Heart left ventricle (tissue), 16 donors: ENCODE data around the gene CDHR3. TPM values are rescaled to one million over a fixed set of nuclear protein-coding genes. Genes with fewer than 3 reads are reported as not detected.

ENCODE experiments used
- ATAC-seq, 4 donors: fragments of 200-7000 bp; cut with Tn5 transposase; one replicate each; pipeline ENCODE4 v1.9.1; 2020 to 2022; ENCODE audit warnings: moderate library complexity in 4 of 4, mild to moderate bottlenecking in 3 of 4, moderate number of reproducible peaks in 1 of 4
- DNase-seq, 5 donors: peaks; one replicate each; pipeline ENCODE4 v3.0.0-alpha.2; 2020
- H3K27ac ChIP-seq, 12 donors: fragments of 200-600 bp; sonication (generic) in 4 of 12; one replicate each; pipeline versions ENCODE4 v1.5.0 to v1.8.0; 2016 to 2022; ENCODE audit warnings: mild to moderate bottlenecking in 2 of 12
- H3K27me3 ChIP-seq, 9 donors: fragments of 200-600 bp; sonication (generic) in 2 of 9; one replicate each; pipeline versions ENCODE4 v1.5.1 to v1.8.0; 2016 to 2022; ENCODE audit warnings: mild to moderate bottlenecking in 3 of 9
- H3K36me3 ChIP-seq, 9 donors: fragments of 200-600 bp; sonication (generic) in 2 of 9; one replicate each; pipeline versions ENCODE4 v1.5.0 to v1.8.0; 2018 to 2022; ENCODE audit warnings: mild to moderate bottlenecking in 2 of 9
- H3K4me1 ChIP-seq, 12 donors: fragments of 200-600 bp; sonication (generic) in 4 of 12; one replicate each; pipeline versions ENCODE4 v1.5.0 to v1.8.0; 2016 to 2022; ENCODE audit warnings: mild to moderate bottlenecking in 3 of 12
- H3K4me3 ChIP-seq, 12 donors: fragments of 200-600 bp; sonication (generic) in 4 of 12; one replicate each; pipeline versions ENCODE4 v1.5.0 to v1.8.0; 2017 to 2022; ENCODE audit warnings: mild to moderate bottlenecking in 9 of 12, moderate library complexity in 4 of 12
- H3K9me3 ChIP-seq, 12 donors: fragments of 200-600 bp; sonication (generic) in 4 of 12; one replicate each; pipeline versions ENCODE4 v1.5.0 to v1.8.0; 2016 to 2022; ENCODE audit warnings: mild to moderate bottlenecking in 1 of 12
- POLR2A ChIP-seq, 2 donors: fragments of 450-650 bp; IDR thresholded peaks; one replicate each; pipeline ENCODE4 v1.6.1; 2017; ENCODE audit warnings: antibody characterized with exemption in 2 of 2, mild to moderate bottlenecking in 2 of 2, moderate library complexity in 2 of 2
- WGBS, 4 donors: extraction: QIAGEN DNeasy Blood & Tissue Kit in 2 of 4; methylation state at CpG; one replicate each; pipeline versions ENCODE4 v1.1.5 to v1.1.7; 2013 to 2018; 5-methylcytosine and 5-hydroxymethylcytosine counted together
- intact Hi-C, 10 donors: fragments of 100-400 bp; cut with DNase I; formaldehyde crosslinking; loops; one replicate each; pipeline versions ENCODE4 v1.11.1 to v1.14.2; 2022
- polyA plus RNA-seq, 2 donors: library from polyadenylated mRNA; stranded (reverse); fragments of 200-250 nt; gene quantifications; one replicate each; pipeline ENCODE4 v1.2.3, GENCODE V29; 2013
- total RNA-seq, 9 donors: library from RNA; depleted of rRNA in 2 of 9; stranded (reverse); fragments of >200 nt in 2 of 9; fragmentation: NEBNext Ultra II Directional in 3 of 9; extraction: Animal tissue kit (Norgen Biotek cat#: 25700) in 3 of 9; gene quantifications; one replicate each; pipeline versions ENCODE4 v1.1.0 to v1.2.4, GENCODE V29; 2016 to 2023
- TF ChIP-seq, protein P1 (sequence below), 12 donors: fragments of 200-600 bp; sonication (generic) in 4 of 12; IDR thresholded peaks; one replicate each; pipeline versions ENCODE4 v1.5.0 to v1.8.0; 2018 to 2022; ENCODE audit warnings: antibody characterized with exemption in 12 of 12, mild to moderate bottlenecking in 5 of 12
- donor health status: ischemic (EF 13 %, LVEDD 7.1; RV severe dilation, severe dysfunction).
- donor health status: healthy with polysubstance abuse.
- donor health status: DM: no; HTN: yes; CAD: no.
- donor health status: DM: no; HTN: no; CAD: no.
- donor health status: ischemic (EF 25% LVEDD 6.9; RV normal size, moderate dysfunction).
- donor health status: ischemic (EF 25% LVEDD 5.7; RV mildly dilated, moderate dysfunction).
- donor health status: healthy.
- donor health status: DM: yes; HTN: yes; CAD: no.
- donor health status: ischemic (EF 35%, LVEDD 5.7; RV mildly dilated, moderate dysfunction).
- donor health status: nonischemic (EF 11% LVEDD 7.7; RV severe dilation, severe dysfunction).
- donor health status: DM: yes; HTN: yes; CAD: no.
- donor health status: PGD.
- donor health status: ischemic (EF 29% LVEDD 5.4; RV normal size, mild dysfunction).
- donor health status: nonischemic (EF 23%, LVEDD 6.1; RV moderate dilation, normal function).

The CDHR3 gene
- total and polyA plus RNA-seq, 11 donors, result 0.60 to 6.1 (median 1.4) TPM

DNA sequence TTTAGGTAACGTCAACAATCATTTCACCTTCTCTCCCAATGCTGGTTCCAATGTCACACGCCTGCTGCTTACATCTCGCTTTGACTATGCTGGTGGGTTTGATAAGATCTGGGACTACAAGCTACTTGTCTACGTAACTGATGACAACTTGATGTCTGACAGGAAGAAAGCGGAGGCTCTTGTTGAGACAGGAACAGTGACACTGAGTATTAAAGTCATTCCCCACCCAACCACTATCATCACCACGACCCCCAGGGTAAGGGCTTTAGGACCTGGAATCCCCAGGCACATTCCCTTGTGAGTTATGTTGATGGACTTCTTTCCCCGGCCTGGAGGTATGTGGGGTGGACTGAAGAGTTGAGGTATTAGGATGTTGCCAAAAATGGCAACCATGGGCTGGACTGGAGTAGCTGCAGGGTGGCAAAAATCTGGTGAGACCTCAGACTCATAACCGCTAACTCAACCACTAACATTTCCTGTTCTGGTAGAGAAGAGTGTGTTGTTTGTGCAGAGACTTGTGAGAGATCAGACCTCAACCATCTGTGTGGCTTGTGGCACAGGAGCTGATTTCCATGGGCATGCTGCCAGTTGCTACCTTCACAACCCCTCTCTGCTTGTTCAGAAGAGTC lies 59.2 kb downstream of the CDHR3 start:
- ATAC-seq (no peak), DNase-seq (no peak)
- H3K4me3 ChIP-seq, result no peak overlapping the region
- peaks cover 0 to 4% (median 0%) of the 10 kb centered on the region in 9 donors for H3K27me3 ChIP-seq
- peaks cover 0 to 14% (median 0%) of the 10 kb centered on the region in 12 donors for H3K4me1 ChIP-seq
- H3K36me3 ChIP-seq, result no peaks in the 10 kb centered on the region
- no peak overlapping the region for H3K27ac ChIP-seq
- intact Hi-C loops, result no loop called here
- TF ChIP-seq, protein P1, sequence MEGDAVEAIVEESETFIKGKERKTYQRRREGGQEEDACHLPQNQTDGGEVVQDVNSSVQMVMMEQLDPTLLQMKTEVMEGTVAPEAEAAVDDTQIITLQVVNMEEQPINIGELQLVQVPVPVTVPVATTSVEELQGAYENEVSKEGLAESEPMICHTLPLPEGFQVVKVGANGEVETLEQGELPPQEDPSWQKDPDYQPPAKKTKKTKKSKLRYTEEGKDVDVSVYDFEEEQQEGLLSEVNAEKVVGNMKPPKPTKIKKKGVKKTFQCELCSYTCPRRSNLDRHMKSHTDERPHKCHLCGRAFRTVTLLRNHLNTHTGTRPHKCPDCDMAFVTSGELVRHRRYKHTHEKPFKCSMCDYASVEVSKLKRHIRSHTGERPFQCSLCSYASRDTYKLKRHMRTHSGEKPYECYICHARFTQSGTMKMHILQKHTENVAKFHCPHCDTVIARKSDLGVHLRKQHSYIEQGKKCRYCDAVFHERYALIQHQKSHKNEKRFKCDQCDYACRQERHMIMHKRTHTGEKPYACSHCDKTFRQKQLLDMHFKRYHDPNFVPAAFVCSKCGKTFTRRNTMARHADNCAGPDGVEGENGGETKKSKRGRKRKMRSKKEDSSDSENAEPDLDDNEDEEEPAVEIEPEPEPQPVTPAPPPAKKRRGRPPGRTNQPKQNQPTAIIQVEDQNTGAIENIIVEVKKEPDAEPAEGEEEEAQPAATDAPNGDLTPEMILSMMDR (IDR thresholded peaks at IDR 0.05), result no peak
- TF ChIP-seq POLR2A (IDR thresholded peaks at IDR 0.05), result no peak
- 73 to 80% (median 77%) methylated on average over 7 to 8 of the region's 8 CpGs for WGBS, 4 donors
- H3K9me3 ChIP-seq, result no peaks in the 10 kb centered on the region

DNA sequence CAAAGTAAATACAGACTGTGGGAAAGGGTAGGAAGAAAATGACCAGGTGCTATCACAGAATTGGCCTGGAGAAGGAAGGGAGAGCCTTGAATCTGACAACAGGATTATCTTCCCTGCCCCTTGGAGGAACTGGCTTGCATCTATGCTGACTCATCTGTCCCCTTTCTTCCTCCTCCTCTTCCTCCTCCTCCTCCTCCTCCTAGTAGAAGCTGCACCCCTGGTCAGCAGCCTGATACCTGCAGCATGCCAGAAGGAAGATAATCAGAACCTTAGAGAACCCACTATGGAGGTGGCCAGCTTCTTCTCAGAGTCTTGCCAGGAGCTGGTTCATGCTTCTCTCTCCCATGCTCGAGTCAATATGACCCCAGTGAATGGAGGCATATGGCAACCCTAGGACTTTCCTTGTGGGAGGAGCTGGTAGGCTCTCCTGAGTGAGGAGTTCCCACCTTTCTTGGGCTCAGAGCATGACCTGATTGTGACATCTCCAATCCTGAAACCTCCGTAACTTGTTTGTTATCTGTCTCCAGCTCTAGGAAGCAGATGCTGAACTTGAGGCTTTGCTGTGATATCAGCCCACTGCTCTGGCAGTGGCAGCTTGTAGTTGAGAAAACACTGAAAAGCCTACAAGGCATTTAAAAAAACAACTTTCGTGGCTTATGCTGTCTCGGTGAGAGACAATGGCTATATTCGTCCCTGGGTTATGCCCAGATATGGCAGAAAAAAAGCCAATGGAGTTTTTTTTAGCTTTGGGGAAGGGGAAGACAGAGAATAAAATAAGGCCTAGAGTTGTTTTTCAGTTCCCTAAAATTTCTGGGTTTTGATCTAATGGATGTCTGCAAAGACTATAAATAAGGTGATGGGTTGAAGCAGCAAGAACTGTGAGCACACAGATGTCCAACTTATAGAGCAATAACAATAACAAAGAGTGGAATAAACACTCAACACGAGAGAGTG lies 60.6 kb downstream of the CDHR3 start:
- Histone ChIP-seq H3K27ac (no peak overlapping the region), H3K4me1 (peaks cover 0 to 14% (median 0%) of the 10 kb centered on the region in 12 donors), H3K4me3 (no peak overlapping the region), H3K36me3 (no peaks in the 10 kb centered on the region), H3K27me3 (peaks cover 0 to 4% (median 0%) of the 10 kb centered on the region in 9 donors), H3K9me3 (no peaks in the 10 kb centered on the region)
- 76 to 87% (median 82%) methylated on average over 6 of the region's 6 CpGs for WGBS, 4 donors
- intact Hi-C loops, result no loop called here
- TF ChIP-seq, protein P1 (IDR thresholded peaks at IDR 0.05), result no peak
- TF ChIP-seq POLR2A (IDR thresholded peaks at IDR 0.05), result no peak
- ATAC-seq, result no peak
- no peak for DNase-seq

- intact Hi-C loops, result no loop called here
- Histone ChIP-seq H3K4me1 (peaks cover 0 to 17% (median under 1%) of the 10 kb centered on the region in 12 donors), H3K27me3 (peaks cover 0 to 3% (median 0%) of the 10 kb centered on the region in 9 donors), H3K36me3 (no peaks in the 10 kb centered on the region), H3K27ac (no peak overlapping the region), H3K9me3 (no peaks in the 10 kb centered on the region), H3K4me3 (no peak overlapping the region)
- WGBS, 4 donors, result 71 to 82% (median 76%) methylated on average over 2 of the region's 2 CpGs
- ATAC-seq (no peak), DNase-seq (no peak)
- TF ChIP-seq, protein P1 (IDR thresholded peaks at IDR 0.05), result no peak
- TF ChIP-seq POLR2A (IDR thresholded peaks at IDR 0.05), result no peak
Observed at GRCh38 chr7:106026101-106026500, 63.0 kb downstream of the CDHR3 start.

DNA sequence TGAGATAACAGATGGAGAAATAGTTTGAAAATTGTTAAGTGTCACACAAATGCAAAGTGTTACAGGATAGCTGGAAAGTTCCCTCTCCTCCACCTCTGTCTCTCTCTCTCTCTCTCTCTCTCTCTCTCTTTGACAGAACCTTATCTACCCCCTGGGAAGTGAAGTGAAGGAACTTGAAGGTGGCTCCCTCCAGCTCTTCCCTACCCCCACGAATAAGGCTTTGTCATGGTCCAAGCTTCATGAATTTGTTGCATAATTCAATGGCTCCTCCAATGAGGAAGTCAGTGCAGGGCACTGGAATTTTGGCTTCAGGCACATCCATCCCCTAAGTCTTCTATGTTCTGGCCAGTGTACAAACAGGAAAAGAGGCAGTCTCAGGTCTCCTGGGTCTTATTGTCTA lies 66.4 kb downstream of the CDHR3 start:
- WGBS, 4 donors, result 38 to 50% (median 39%) methylated on average over 1 of the region's 1 CpG
- no peak for ATAC-seq
- intact Hi-C loops, result no loop called here
- Histone ChIP-seq H3K4me3 (no peak overlapping the region), H3K27me3 (peaks cover 0 to 4% (median 0%) of the 10 kb centered on the region in 9 donors), H3K4me1 (peaks cover 0 to 11% (median 6%) of the 10 kb centered on the region in 12 donors), H3K36me3 (no peaks in the 10 kb centered on the region), H3K9me3 (peaks cover 0 to 7% (median 0%) of the 10 kb centered on the region in 12 donors), H3K27ac (no peak overlapping the region)
- no peak for DNase-seq
- TF ChIP-seq, protein P1 (IDR thresholded peaks at IDR 0.05), result no peak
- no peak for TF ChIP-seq POLR2A (IDR thresholded peaks at IDR 0.05)
